ENCODE results near the gene VEZF1. TPM values are rescaled to one million over a fixed set of nuclear protein-coding genes. Genes with fewer than 3 reads are reported as not detected.

VEZF1 gene
- polyA plus RNA-seq, 3 donors, result 18.2 to 23.9 (median 20.8) TPM

GRCh38 chr17:57941384-57942370, 46.4 kb downstream of the VEZF1 start:
- H3K27ac ChIP-seq (ENCODE audit: low read depth, low read length), result no peak overlapping the region
- 50 to 72% (median 63%) methylated on average over 10 of the region's 10 CpGs for WGBS, 3 donors

GRCh38 chr17:57940653-57941329, 47.3 kb downstream of the VEZF1 start:
- no peak overlapping the region for H3K27ac ChIP-seq (ENCODE audit: low read depth, low read length)
- WGBS, 3 donors, result 59 to 78% (median 75%) methylated on average over 5 of the region's 5 CpGs

GRCh38 chr17:57940231-57940630, 47.8 kb downstream of the VEZF1 start:
- no peak overlapping the region for H3K27ac ChIP-seq (ENCODE audit: low read depth, low read length)
- WGBS, 3 donors, result 42 to 79% (median 75%) methylated on average over 5 of the region's 5 CpGs

- H3K27ac ChIP-seq (ENCODE audit: low read depth, low read length), result no peak overlapping the region
Observed at GRCh38 chr17:57939797-57940196, 48.3 kb downstream of the VEZF1 start.

GRCh38 chr17:57938061-57938502, 50.0 kb downstream of the VEZF1 start:
- WGBS, 3 donors, result 58 to 73% (median 68%) methylated on average over 7 of the region's 7 CpGs
- H3K27ac ChIP-seq (ENCODE audit: low read depth, low read length), result no peak overlapping the region

More at GRCh38 chr17:57939797-57940196, 48.3 kb downstream of the VEZF1 start:
- WGBS, 3 donors, result 38 to 63% (median 44%) methylated on average over 7 of the region's 7 CpGs

- 95 to 98% (median 97%) methylated on average over 2 of the region's 2 CpGs for WGBS, 3 donors
- no peak overlapping the region for H3K27ac ChIP-seq (ENCODE audit: low read depth, low read length)
Observed at GRCh38 chr17:57937492-57937891, 50.6 kb downstream of the VEZF1 start.

- whole genome bisulfite sequencing, 3 donors, result 47 to 66% (median 49%) methylated on average over 11 of the region's 11 CpGs
Observed at GRCh38 chr17:57935833-57936807, 51.9 kb downstream of the VEZF1 start.

GRCh38 chr17:57931488-57932137, 56.4 kb downstream of the VEZF1 start:
- 82 to 94% (median 86%) methylated on average over 12 of the region's 12 CpGs for WGBS, 3 donors
- H3K27ac ChIP-seq (ENCODE audit: low read depth, low read length), result no peak overlapping the region

More at GRCh38 chr17:57935833-57936807, 51.9 kb downstream of the VEZF1 start:
- peak overlapping the region; percentile 77 for H3K27ac ChIP-seq (ENCODE audit: low read depth, low read length)

GRCh38 chr17:57930239-57930638, 57.8 kb downstream of the VEZF1 start:
- WGBS, 3 donors, result 91 to 96% (median 91%) methylated on average over 5 of the region's 5 CpGs
- H3K27ac ChIP-seq (ENCODE audit: low read depth, low read length), result no peak overlapping the region

GRCh38 chr17:57929386-57929785, 58.7 kb downstream of the VEZF1 start:
- WGBS, 3 donors, result 71 to 81% (median 77%) methylated on average over 4 of the region's 4 CpGs
- H3K27ac ChIP-seq (ENCODE audit: low read depth, low read length), result no peak overlapping the region

- WGBS, 3 donors, result 65 to 75% (median 68%) methylated on average over 5 of the region's 5 CpGs
- no peak overlapping the region for H3K27ac ChIP-seq (ENCODE audit: low read depth, low read length)
Observed at GRCh38 chr17:57928928-57929327, 59.1 kb downstream of the VEZF1 start.

GRCh38 chr17:57927048-57927723, 60.9 kb downstream of the VEZF1 start:
- no peak overlapping the region for H3K27ac ChIP-seq (ENCODE audit: low read depth, low read length)
- WGBS, 3 donors, result 48 to 62% (median 62%) methylated on average over 5 of the region's 5 CpGs

GRCh38 chr17:57926723-57927047, 61.4 kb downstream of the VEZF1 start:
- WGBS, 3 donors, result 65 to 83% (median 72%) methylated on average over 7 of the region's 7 CpGs
- H3K27ac ChIP-seq (ENCODE audit: low read depth, low read length), result no peak overlapping the region

- H3K27ac ChIP-seq (ENCODE audit: low read depth, low read length), result no peak overlapping the region
Observed at GRCh38 chr17:57925361-57925990, 62.6 kb downstream of the VEZF1 start.

GRCh38 chr17:57924677-57925076, 63.4 kb downstream of the VEZF1 start:
- no peak overlapping the region for H3K27ac ChIP-seq (ENCODE audit: low read depth, low read length)
- 53 to 85% (median 78%) methylated on average over 4 of the region's 4 CpGs for WGBS, 3 donors

More at GRCh38 chr17:57925361-57925990, 62.6 kb downstream of the VEZF1 start:
- WGBS, 3 donors, result 76 to 94% (median 80%) methylated on average over 9 of the region's 9 CpGs

Data from adipose tissue (tissue), 3 donors.